Activated CD8-positive, alpha-beta memory T cell treated with anti-CD3 and anti-CD28 coated beads for 4 hours (primary cell): ENCODE results near the gene MAN2C1.

Experiments
- DNase-seq, 2 donors: peaks; one replicate each; pipeline ENCODE4 v3.0.0-alpha.2; 2020; ENCODE audit warnings: low read depth in 2 of 2

The MAN2C1 gene

DNA sequence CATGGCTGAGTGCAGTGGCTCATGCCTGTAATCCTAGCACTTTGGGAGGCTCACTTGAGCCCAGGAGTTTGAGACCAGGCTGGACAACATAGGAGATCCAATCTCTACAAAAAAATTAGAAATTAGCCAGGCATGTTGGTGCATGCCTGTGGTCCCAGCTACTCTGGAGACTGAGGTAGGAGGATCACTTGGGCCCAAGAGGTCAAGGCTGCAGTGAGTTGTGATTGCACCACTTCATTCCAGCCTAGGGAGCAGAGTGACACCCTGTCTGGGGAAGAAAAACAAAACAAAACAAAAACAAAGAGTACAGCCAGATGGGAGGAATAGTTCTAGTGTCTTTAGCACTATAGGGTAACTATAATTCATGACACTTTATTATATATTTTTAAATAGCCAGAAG lies 58.7 kb downstream of the MAN2C1 start:
- DNase-seq: no peak

DNA sequence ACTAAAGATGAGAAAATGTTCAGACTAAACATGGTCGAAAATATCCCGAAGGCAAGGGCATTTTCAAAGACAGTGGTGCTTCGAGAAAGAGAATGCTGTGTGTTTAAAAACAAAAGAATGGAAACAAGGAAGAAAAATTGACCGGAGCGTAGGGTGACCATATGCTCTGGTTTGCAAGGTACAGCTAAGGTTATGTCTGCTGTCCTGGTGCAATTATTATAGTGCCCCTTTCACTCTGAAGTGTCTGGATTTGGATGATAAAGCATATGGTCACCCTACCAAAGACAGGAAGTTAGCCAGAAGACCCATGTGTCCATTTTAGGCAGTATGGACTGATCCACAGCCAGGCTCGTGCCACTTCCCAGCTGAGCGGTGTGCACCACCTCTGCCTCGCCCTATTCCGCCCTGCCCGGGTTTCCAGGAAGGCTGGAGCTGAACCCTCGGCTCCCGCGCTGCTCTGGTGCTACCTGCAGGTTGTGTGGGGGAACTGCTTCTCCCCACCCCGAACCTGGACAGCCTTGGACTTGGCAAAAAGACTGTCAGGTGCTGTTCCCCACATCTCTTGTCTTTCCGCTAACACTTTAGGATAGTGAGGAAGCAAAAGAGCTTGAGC lies 60.5 kb downstream of the MAN2C1 start:
- DNase-seq: no peak

DNA sequence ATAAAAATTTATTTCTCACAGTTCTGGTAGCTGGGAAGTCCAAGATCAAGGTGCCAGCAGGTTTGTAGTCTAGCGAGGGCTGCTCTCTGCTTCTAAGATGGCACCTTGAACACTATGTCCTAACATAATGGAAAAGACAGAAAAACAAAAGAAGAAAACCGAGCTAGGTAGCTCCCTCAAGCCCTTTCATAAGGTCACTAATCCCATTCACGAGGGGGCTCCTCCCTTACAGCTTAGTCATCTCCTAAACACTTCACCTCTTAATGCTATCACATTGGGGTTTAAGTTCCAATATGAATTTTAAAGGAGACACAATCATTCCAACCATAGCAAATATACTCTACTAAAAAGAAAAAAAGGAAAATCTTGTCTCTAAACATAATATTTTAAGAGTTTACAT lies 62.2 kb downstream of the MAN2C1 start:
- DNase-seq: no peak
